GM12878 (cell line): ENCODE measurements around the gene RGSL1. TPM values are rescaled to one million over a fixed set of nuclear protein-coding genes. Genes with fewer than 3 reads are reported as not detected.

Source experiments
- ATAC-seq: fragments of 200-7000 bp; cut with Tn5 transposase; 3 replicates; pipeline ENCODE4 v1.9.1; 2020; ENCODE audit warnings: mild to moderate bottlenecking, moderate library complexity
- Bru-seq: library from RNA; stranded (reverse); fragments of 400-500 nt; gene quantifications from one replicate; lab custom pipeline; 2021; lab: Mats Ljungman, UMichigan
- BruChase-seq, 2 experiments: library from RNA; stranded (reverse); fragments of 400-500 nt; gene quantifications; one replicate each; lab custom pipeline; 2021; lab: Mats Ljungman, UMichigan
- BruUV-seq: library from RNA; stranded (reverse); fragments of 400-500 nt; replicated peaks from 2 replicates; lab custom pipeline; 2021; lab: Mats Ljungman, UMichigan
- CTCF ChIA-PET: fragments of 300-600 bp; sonication (Branson Sonifier 250); formaldehyde crosslinking; extraction: SDS; loops from one replicate; lab custom pipeline; 2021; ENCODE audit warnings: inconsistent platforms; lab: Yijun Ruan, JAX
- POLR2A ChIA-PET: fragments of 350-600 bp; formaldehyde crosslinking; extraction: SDS; loops from one replicate; lab custom pipeline; 2021; ENCODE audit warnings: inconsistent platforms; lab: Charles Lee
- RAD21 ChIA-PET: fragments of 300-600 bp; sonication (Branson Sonifier 250); formaldehyde crosslinking; loops from one replicate; lab custom pipeline; 2023; ENCODE audit warnings: antibody characterized with exemption; ENCODE audit not compliant: unreplicated experiment; lab: Charles Lee
- SMC1A ChIA-PET: fragments of 300-600 bp; sonication (Branson Sonifier 250); formaldehyde crosslinking; loops from one replicate; lab custom pipeline; 2023; ENCODE audit not compliant: unreplicated experiment, uncharacterized antibody; lab: Charles Lee
- DNase-seq: peaks from one replicate; pipeline ENCODE4 v3.0.0-alpha.2; 2011; ENCODE audit warnings: low read depth, low spot score
- FAIRE-seq: peaks from 3 replicates; lab custom pipeline; 2011; peaks lifted over from hg19 to GRCh38; lab: Jason Lieb, UNC
- H2AFZ ChIP-seq: 2 replicates; pipeline ENCODE4 v1.6.0; 2011; ENCODE audit warnings: low read depth, low read length, control low read depth; ENCODE audit not compliant: control insufficient read depth
- H3K27ac ChIP-seq: 2 replicates; pipeline ENCODE4 v1.5.1; 2011; ENCODE audit warnings: control low read depth; ENCODE audit not compliant: control insufficient read depth, insufficient read depth
- H3K27me3 ChIP-seq, 2 experiments: replicated peaks in 1 of 2; 2 replicates each; pipeline versions ENCODE4 v1.6.0 to v1.6.1; 2011; ENCODE audit warnings: low read length in 1 of 2; ENCODE audit not compliant: control insufficient read depth in 2 of 2, insufficient read depth in 2 of 2
- H3K36me3 ChIP-seq, 2 experiments: 2 replicates each; pipeline ENCODE4 v1.5.1; 2011; ENCODE audit warnings: low read length in 1 of 2; ENCODE audit not compliant: control insufficient read depth in 2 of 2, insufficient read depth in 2 of 2
- H3K4me1 ChIP-seq: 2 replicates; pipeline ENCODE4 v1.6.1; 2011; ENCODE audit warnings: mild to moderate bottlenecking, low read length, moderate library complexity, mixed read lengths; ENCODE audit not compliant: control insufficient read depth, insufficient read depth
- H3K4me2 ChIP-seq: 2 replicates; pipeline ENCODE4 v1.6.0; 2011; ENCODE audit warnings: control low read depth; ENCODE audit not compliant: control insufficient read depth, insufficient read depth
- H3K4me3 ChIP-seq: fragments of 200-600 bp; sonication (generic); 2 replicates; pipeline ENCODE4 v1.5.1; 2016
- H3K79me2 ChIP-seq: 2 replicates; pipeline ENCODE4 v1.6.0; 2011; ENCODE audit warnings: low read length; ENCODE audit not compliant: control insufficient read depth, insufficient read depth
- H3K9ac ChIP-seq: 2 replicates; pipeline ENCODE4 v1.8.0; 2011; ENCODE audit warnings: low read length, control low read depth, mixed read lengths; ENCODE audit not compliant: control insufficient read depth, insufficient read depth
- H3K9me3 ChIP-seq: replicated peaks from 3 replicates; pipeline ENCODE4 v1.5.1; 2011; ENCODE audit warnings: mild to moderate bottlenecking, low read length; ENCODE audit not compliant: control insufficient read depth, insufficient read depth
- H4K20me1 ChIP-seq: 2 replicates; pipeline ENCODE4 v1.6.0; 2011; ENCODE audit not compliant: control insufficient read depth, insufficient read depth
- BHLHE40 ChIP-seq, 2 experiments: fragments of 450-650 bp in 1 of 2; IDR thresholded peaks; 2 replicates each; pipeline ENCODE4 v1.6.1; 2011 to 2017; ENCODE audit warnings: low read depth in 2 of 2, borderline replicate concordance in 1 of 2, improper control_type of control experiment in 1 of 2, low read length in 1 of 2, mild to moderate bottlenecking in 1 of 2
- BRCA1 ChIP-seq: IDR thresholded peaks from 2 replicates; pipeline ENCODE4 v1.6.1; 2011; ENCODE audit warnings: low read depth, low read length, improper control_type of control experiment
- CHD1 ChIP-seq: IDR thresholded peaks from 2 replicates; pipeline ENCODE4 v1.6.1; 2012; ENCODE audit warnings: low read depth, low read length, improper control_type of control experiment
- IKZF1 ChIP-seq: fragments of 450-650 bp; conservative IDR thresholded peaks from 2 replicates; pipeline ENCODE4 v1.6.1; 2017; ENCODE audit warnings: antibody characterized with exemption, mild to moderate bottlenecking
- IRF4 ChIP-seq: IDR thresholded peaks from 2 replicates; pipeline ENCODE4 v1.6.1; 2011; ENCODE audit warnings: low read depth, low read length
- MXI1 ChIP-seq: fragments of 150-350 bp; IDR thresholded peaks from 2 replicates; pipeline ENCODE4 v1.6.1; 2011; ENCODE audit warnings: low read depth, mild to moderate bottlenecking, inconsistent platforms, low read length, improper control_type of control experiment
- MYB ChIP-seq: fragments of 150-350 bp; IDR thresholded peaks from 2 replicates; pipeline ENCODE4 v1.6.1; 2014; ENCODE audit warnings: mild to moderate bottlenecking, low read depth, low read length, borderline replicate concordance
- NBN ChIP-seq: fragments of 450-650 bp; IDR thresholded peaks from 2 replicates; pipeline ENCODE4 v1.6.1; 2016
- NR2C1 ChIP-seq: fragments of 450-650 bp; IDR thresholded peaks from 2 replicates; pipeline ENCODE4 v1.6.1; 2017; ENCODE audit warnings: antibody characterized with exemption, mild to moderate bottlenecking, moderate library complexity
- PML ChIP-seq: IDR thresholded peaks from 2 replicates; pipeline ENCODE4 v1.6.1; 2012; ENCODE audit warnings: low read length, inconsistent platforms
- RAD21 ChIP-seq: IDR thresholded peaks from 2 replicates; pipeline ENCODE4 v1.6.1; 2011; ENCODE audit warnings: mild to moderate bottlenecking, low read depth, low read length, moderate library complexity; ENCODE audit not compliant: insufficient read depth
- SIX5 ChIP-seq: IDR thresholded peaks from 2 replicates; pipeline ENCODE4 v1.6.1; 2011; ENCODE audit warnings: mild to moderate bottlenecking, low read depth, low read length, moderate library complexity; ENCODE audit not compliant: severe bottlenecking
- SUPT20H ChIP-seq: IDR thresholded peaks from 2 replicates; pipeline ENCODE4 v1.6.1; 2011; ENCODE audit warnings: low read depth, mild to moderate bottlenecking, low read length, moderate library complexity, borderline replicate concordance; ENCODE audit not compliant: control insufficient read depth
- YBX1 ChIP-seq: fragments of 450-650 bp; IDR thresholded peaks from 2 replicates; pipeline ENCODE4 v1.6.1; 2016; ENCODE audit warnings: antibody characterized with exemption
- YY1 ChIP-seq: IDR thresholded peaks from 2 replicates; pipeline ENCODE4 v1.6.1; 2011; ENCODE audit warnings: low read depth, mild to moderate bottlenecking, low read length
- ZNF592 ChIP-seq: fragments of 450-650 bp; IDR thresholded peaks from 2 replicates; pipeline ENCODE4 v1.6.1; 2017; ENCODE audit warnings: mild to moderate bottlenecking, moderate library complexity
- in situ Hi-C: fragments of 300-500 bp; cut with MboI; formaldehyde crosslinking; loops from 9 replicates; pipeline ENCODE4 v1.14.3; 2018; ENCODE audit warnings: mixed read lengths
- intact Hi-C: fragments of 100-400 bp; cut with micrococcal nuclease; formaldehyde crosslinking; loops from one replicate; pipeline ENCODE4 v1.14.2; 2022; ENCODE audit not compliant: unreplicated experiment
- long read RNA-seq, 2 experiments: library from polyadenylated mRNA; unstranded; transcript quantifications; one replicate each; pipeline ENCODE4 v2.0.0, GENCODE V29; 2019 to 2020
- polyA minus RNA-seq, 3 experiments: library from RNA; depleted of rRNA, polyadenylated mRNA; stranded (reverse); fragments of >200 nt; gene quantifications; 2 replicates each; pipeline ENCODE4 v1.2.3, GENCODE V29; 2011
- polyA plus RNA-seq, 11 experiments: library from polyadenylated mRNA; depleted of rRNA in 4 of 11; unstranded in 6 of 11; stranded (reverse) in 5 of 11; fragments of >200 nt; fragmentation: Nextera tagmentation in 4 of 11; fragmentation: Illumina TruSeq in 1 of 11; extraction: Ambion mirVana in 4 of 11; extraction: Trizol in 1 of 11; gene quantifications; 1 replicate in 1 of 11; 2 replicates in 10 of 11; pipeline versions ENCODE4 v1.2.1 to v1.2.3, GENCODE V29; 2011 to 2016; ENCODE audit warnings: inconsistent platforms in 2 of 11, missing spikeins in 2 of 11, low read depth in 1 of 11
- total RNA-seq, 4 experiments: library from RNA; depleted of rRNA in 3 of 4; stranded (reverse); fragments of >200 nt in 3 of 4; fragmentation: Illumina TruSeq in 1 of 4; extraction: Trizol in 1 of 4; gene quantifications; 2 replicates each; pipeline versions ENCODE4 v1.2.1 to v1.2.3, GENCODE V29; 2013 to 2021
- TF ChIP-seq, protein P1 (sequence below): IDR thresholded peaks from 2 replicates; pipeline ENCODE4 v1.6.1; 2011; ENCODE audit warnings: low read depth, mild to moderate bottlenecking, low read length, moderate library complexity, borderline replicate concordance; ENCODE audit errors: extremely low read depth

Gene RGSL1
- not detected in 2 replicates for total RNA-seq (2013; cell fraction: nucleolus; rRNA removed)
- total RNA-seq (2014; rRNA removed): 0.17 and 0.27 TPM in 2 replicates
- total RNA-seq (2014; rRNA removed; fragmentation: Illumina TruSeq; extraction: Trizol): 0.27 TPM in 1 of 2 replicates, not detected in the other
- not detected in 2 replicates for total RNA-seq (2021)
- polyA plus RNA-seq (2011; ENCODE audit: low read depth): not detected
- not detected in 2 replicates for polyA plus RNA-seq (2011; rRNA removed)
- polyA plus RNA-seq (2011; cell fraction: cytosol; rRNA removed): not detected in 2 replicates
- polyA plus RNA-seq (2011; cell fraction: nucleus; rRNA removed): not detected in 2 replicates
- polyA plus RNA-seq (2012): 0.14 TPM in 1 of 2 replicates, not detected in the other
- 0.14 and 0.28 TPM in 2 replicates for polyA plus RNA-seq (2014; fragmentation: Illumina TruSeq; extraction: Trizol)
- not detected for polyA plus RNA-seq (2014; fragmentation: Nextera tagmentation; extraction: Ambion mirVana)
- polyA plus RNA-seq (2014; rRNA removed): 0.05 TPM in 1 of 2 replicates, not detected in the other
- under 1 TPM in 1 of 2 experiments, not detected in 1; 0.28 TPM for polyA plus RNA-seq (2016; fragmentation: Nextera tagmentation; extraction: Ambion mirVana)
- polyA minus RNA-seq (2011; rRNA and poly(A)+ RNA removed): not detected in 2 replicates
- polyA minus RNA-seq (2011; cell fraction: cytosol; rRNA and poly(A)+ RNA removed): not detected in 2 replicates
- polyA minus RNA-seq (2011; cell fraction: nucleus; rRNA and poly(A)+ RNA removed): not detected in 2 replicates
- percentile 9 among the genes with signal in this experiment for Bru-seq, nascent RNA
- BruChase-seq, experiment 1, labeled RNA remaining after a 6-hour chase: percentile 12 among the genes with signal in this experiment
- BruChase-seq, experiment 2, labeled RNA remaining after a 2-hour chase: percentile 10 among the genes with signal in this experiment
- long read RNA-seq, experiment 1: 0 reads
- long read RNA-seq, experiment 2: 0 reads

DNA sequence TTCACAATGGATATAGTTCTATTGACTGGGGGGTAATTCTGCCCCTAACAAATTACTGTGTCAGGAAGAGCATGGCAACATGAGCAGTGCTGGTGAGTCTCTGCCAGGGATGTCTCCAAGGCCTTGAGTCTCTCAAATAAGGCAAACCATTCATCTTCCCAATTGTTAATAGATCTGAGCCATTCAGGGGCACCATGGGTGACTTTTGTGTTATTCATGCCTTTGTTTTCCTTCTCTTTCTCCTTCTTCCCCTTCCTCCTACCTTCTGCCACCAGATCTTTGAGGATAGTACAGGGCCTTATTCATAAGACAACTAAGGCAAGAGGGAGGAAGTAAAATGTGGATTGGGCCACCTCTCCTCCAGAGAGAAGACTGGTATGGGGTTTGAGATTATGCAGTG, at the start of gene RGSL1:
TSS of gene RGSL1 (plus strand) at position 60 of the 400 bp plus-strand sequence. CDS start at position 80, 20 bp downstream.
- FAIRE-seq: no peak
- Histone ChIP-seq H3K79me2 (no peaks in the 10 kb centered on the region), H3K27me3 (no peaks in the 10 kb centered on the region), H3K4me3 (no peak within 1 kb of the TSS), H3K9me3 (no peaks in the 10 kb centered on the region; the same call in 2 of the 3 replicates), H3K4me2 (no peak within 1 kb of the TSS), H3K36me3 (no peaks in the 10 kb centered on the region), H2AFZ (no peak within 1 kb of the TSS), H3K4me1 (peaks cover 3% of the 10 kb centered on the region; the same call in 1 of the 2 replicates), H3K27ac (no peak within 1 kb of the TSS), H4K20me1 (no peaks in the 10 kb centered on the region), H3K9ac (no peak within 1 kb of the TSS)
- BruUV-seq: no TSS peak
- POLR2A ChIA-PET: no interaction called here
- intact Hi-C loops: no loop called here
- in situ Hi-C loops: no loop called here
- SMC1A ChIA-PET: interaction anchor here (1.4 to 3.1 kb wide), 3 partner anchors 146 to 336 kb away, joined by 5 to 15 read pairs (median 13); no protein-coding TSS in a partner anchor
- no peak for DNase-seq
- CTCF ChIA-PET: interaction anchor here (1.0 to 3.4 kb wide), 2 partner anchors 333 to 337 kb away, joined by 4 to 35 read pairs; no protein-coding TSS in a partner anchor
- RAD21 ChIA-PET: interaction anchor here (1.9 kb wide), 1 partner anchor 333 kb away, joined by 13 read pairs; no protein-coding TSS in a partner anchor
- ATAC-seq: no peak
- TF ChIP-seq RAD21: no peak
- TF ChIP-seq ZNF592: no peak
- TF ChIP-seq SUPT20H: no peak
- TF ChIP-seq PML: no peak
- no peak for TF ChIP-seq YBX1
- TF ChIP-seq BHLHE40 (IDR thresholded peaks at IDR 0.05; ENCODE audit: borderline replicate concordance in 1 of 2, low read depth in 2 of 2, low read length in 1 of 2): no peak
- no peak for TF ChIP-seq IRF4
- TF ChIP-seq BRCA1: no peak
- no peak for TF ChIP-seq MXI1
- no peak for TF ChIP-seq CHD1
- no peak for TF ChIP-seq SIX5
- no peak for TF ChIP-seq NR2C1
- TF ChIP-seq, protein P1, sequence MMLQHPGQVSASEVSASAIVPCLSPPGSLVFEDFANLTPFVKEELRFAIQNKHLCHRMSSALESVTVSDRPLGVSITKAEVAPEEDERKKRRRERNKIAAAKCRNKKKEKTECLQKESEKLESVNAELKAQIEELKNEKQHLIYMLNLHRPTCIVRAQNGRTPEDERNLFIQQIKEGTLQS: no peak
- TF ChIP-seq MYB: no peak
- TF ChIP-seq IKZF1: no peak
- TF ChIP-seq NBN: no peak
- TF ChIP-seq YY1: no peak
